ENCODE measurements around the gene STK32A.

The STK32A gene

DNA sequence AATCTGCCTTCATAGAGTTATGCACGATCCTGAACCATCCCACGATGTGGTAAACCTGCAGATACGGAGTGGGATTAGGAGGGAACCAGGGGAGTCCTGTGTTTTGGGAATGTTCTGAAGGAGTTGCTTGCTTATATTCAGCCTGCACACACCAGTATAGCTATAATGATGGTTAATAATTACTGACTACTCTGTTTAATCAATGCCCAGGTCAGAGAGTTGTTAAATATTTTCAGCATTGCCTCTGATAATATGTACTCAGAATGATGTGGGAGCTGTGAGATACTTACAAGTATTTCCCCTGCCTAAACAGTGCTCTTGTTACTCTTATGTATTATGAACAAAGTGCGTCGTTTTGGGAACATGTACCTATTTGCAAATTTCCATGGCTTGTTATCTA lies 34.8 kb upstream of the STK32A start:
- H3K4me3 ChIP-seq (ENCODE audit: low read depth, low read length) = no peak overlapping the region
- DNase-seq (ENCODE audit: low read depth) = no peak
- TF ChIP-seq, protein P1, sequence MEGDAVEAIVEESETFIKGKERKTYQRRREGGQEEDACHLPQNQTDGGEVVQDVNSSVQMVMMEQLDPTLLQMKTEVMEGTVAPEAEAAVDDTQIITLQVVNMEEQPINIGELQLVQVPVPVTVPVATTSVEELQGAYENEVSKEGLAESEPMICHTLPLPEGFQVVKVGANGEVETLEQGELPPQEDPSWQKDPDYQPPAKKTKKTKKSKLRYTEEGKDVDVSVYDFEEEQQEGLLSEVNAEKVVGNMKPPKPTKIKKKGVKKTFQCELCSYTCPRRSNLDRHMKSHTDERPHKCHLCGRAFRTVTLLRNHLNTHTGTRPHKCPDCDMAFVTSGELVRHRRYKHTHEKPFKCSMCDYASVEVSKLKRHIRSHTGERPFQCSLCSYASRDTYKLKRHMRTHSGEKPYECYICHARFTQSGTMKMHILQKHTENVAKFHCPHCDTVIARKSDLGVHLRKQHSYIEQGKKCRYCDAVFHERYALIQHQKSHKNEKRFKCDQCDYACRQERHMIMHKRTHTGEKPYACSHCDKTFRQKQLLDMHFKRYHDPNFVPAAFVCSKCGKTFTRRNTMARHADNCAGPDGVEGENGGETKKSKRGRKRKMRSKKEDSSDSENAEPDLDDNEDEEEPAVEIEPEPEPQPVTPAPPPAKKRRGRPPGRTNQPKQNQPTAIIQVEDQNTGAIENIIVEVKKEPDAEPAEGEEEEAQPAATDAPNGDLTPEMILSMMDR (IDR thresholded peaks at IDR 0.05; ENCODE audit: insufficient read depth, low read depth, low read length, missing control alignments) = no peak

GRCh38 chr5:147203213-147203612 lies 31.6 kb upstream of the STK32A start:
- no peak for DNase-seq (ENCODE audit: low read depth)
- TF ChIP-seq, protein P1 (IDR thresholded peaks at IDR 0.05; ENCODE audit: insufficient read depth, low read depth, low read length, missing control alignments) = no peak
- H3K4me3 ChIP-seq (ENCODE audit: low read depth, low read length) = no peak overlapping the region

- TF ChIP-seq, protein P1 (IDR thresholded peaks at IDR 0.05; ENCODE audit: insufficient read depth, low read depth, low read length, missing control alignments) = no peak
- no peak overlapping the region for H3K4me3 ChIP-seq (ENCODE audit: low read depth, low read length)
- DNase-seq (ENCODE audit: low read depth) = no peak
These were observed 30.2 kb upstream of the STK32A start for GRCh38 chr5:147204576-147204975.

DNA sequence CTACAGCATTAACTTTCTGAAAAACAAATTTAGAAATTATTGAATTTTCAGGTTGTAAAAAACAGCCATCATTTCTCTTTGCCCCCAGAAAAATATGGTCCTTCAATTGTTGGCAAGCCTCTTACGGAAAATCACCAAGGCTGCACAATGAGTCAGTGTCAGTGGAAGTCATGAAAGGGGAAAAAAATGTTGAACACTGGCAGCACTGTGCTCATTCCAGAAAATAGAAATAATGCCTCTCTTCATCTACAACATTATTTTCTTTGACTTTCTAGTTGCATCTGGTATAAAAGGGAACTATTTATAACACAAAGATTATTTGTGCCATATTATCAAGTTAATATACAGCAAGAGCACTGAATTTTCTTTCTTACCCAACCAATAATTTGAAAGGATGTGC lies 26.7 kb upstream of the STK32A start:
- no peak overlapping the region for H3K4me3 ChIP-seq (ENCODE audit: low read depth, low read length)
- TF ChIP-seq, protein P1 (IDR thresholded peaks at IDR 0.05; ENCODE audit: insufficient read depth, low read depth, low read length, missing control alignments) = no peak
- no peak for DNase-seq (ENCODE audit: low read depth)

DNA sequence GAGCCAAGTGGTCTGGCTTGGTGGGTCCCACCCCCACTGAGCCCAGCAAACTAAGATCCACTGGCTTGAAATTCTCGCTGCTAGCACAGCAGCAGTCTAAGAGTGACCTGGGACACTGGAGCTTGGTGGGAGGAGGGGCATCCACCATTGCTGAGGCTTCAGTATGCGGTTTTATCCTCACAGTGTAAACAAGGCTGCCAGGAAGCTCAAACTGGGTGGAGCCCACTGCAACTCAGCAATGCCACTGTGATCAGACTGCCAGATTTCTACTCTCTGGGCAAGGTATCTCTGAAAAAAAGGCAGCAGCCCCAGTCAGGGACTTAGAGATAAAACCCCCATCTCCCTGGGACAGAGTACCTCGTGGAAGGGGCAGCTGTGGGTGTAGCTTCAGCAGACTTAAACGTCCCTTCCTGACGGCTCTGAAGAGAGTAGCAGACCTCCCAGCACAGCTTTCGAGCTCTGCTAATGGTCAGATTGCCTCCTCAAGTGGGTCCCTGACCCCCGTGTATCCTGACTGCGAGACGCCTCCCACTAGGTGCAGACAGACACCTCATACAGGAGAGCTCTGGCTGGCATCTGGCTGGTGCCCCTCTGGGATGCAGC lies 18.2 kb upstream of the STK32A start:
- TF ChIP-seq, protein P1 (IDR thresholded peaks at IDR 0.05; ENCODE audit: insufficient read depth, low read depth, low read length, missing control alignments) = no peak
- DNase-seq (ENCODE audit: low read depth) = peak; percentile 5
- no peak overlapping the region for H3K4me3 ChIP-seq (ENCODE audit: low read depth, low read length)

DNA sequence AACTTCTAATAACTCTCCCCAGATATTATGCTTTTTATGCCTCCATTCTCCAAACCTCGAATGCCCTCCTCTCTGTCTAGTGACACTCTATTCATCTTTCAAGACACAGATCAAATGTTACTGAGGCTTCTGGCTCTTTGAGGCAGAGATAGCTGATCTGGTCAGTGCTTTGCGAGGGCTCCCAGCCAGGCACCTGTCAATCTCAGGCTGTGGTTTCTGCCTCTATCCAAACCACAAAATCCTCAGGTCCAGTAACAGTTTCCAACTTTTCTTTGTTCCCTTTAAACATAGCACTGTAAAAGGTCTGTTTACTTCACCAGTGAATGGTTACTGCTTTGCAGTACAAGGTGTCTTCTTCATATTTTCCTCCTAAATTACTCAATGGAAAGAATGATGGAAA lies 11.5 kb upstream of the STK32A start:
- no peak for DNase-seq (ENCODE audit: low read depth)
- TF ChIP-seq, protein P1 (IDR thresholded peaks at IDR 0.05; ENCODE audit: insufficient read depth, low read depth, low read length, missing control alignments) = no peak
- no peak overlapping the region for H3K4me3 ChIP-seq (ENCODE audit: low read depth, low read length)
